HepG2 (cell line): Measurements from ENCODE around the gene KAT2A. TPM values are rescaled to one million over a fixed set of nuclear protein-coding genes. Genes with fewer than 3 reads are reported as not detected.

ENCODE experiments used
- ARNTL ChIP-seq: sonication (generic); formaldehyde crosslinking; IDR thresholded peaks from 2 replicates; pipeline ENCODE4 v1.4.0; 2020; ENCODE audit warnings: mild to moderate bottlenecking, missing genetic modification reagents
- GATAD1 ChIP-seq: IDR thresholded peaks from 2 replicates; pipeline ENCODE4 v1.6.1; 2016; ENCODE audit warnings: missing genetic modification reagents, missing compliant biosample characterization
- KDM4B ChIP-seq: sonication (generic); formaldehyde crosslinking; IDR thresholded peaks from 2 replicates; pipeline ENCODE4 v1.4.0; 2020; ENCODE audit warnings: missing genetic modification reagents
- MED8 ChIP-seq: sonication (generic); formaldehyde crosslinking; IDR thresholded peaks from 2 replicates; pipeline ENCODE4 v1.8.1; 2023; ENCODE audit warnings: mild to moderate bottlenecking, missing genetic modification reagents; ENCODE audit not compliant: insufficient replicate concordance
- MIER2 ChIP-seq: IDR thresholded peaks from 2 replicates; pipeline ENCODE4 v1.6.1; 2016; ENCODE audit warnings: missing biosample characterization, missing genetic modification reagents
- MZF1 ChIP-seq: sonication (generic); formaldehyde crosslinking; IDR thresholded peaks from 2 replicates; pipeline ENCODE4 v1.8.1; 2023; ENCODE audit warnings: mild to moderate bottlenecking, missing genetic modification reagents, borderline replicate concordance
- NCOA2 ChIP-seq: sonication (generic); formaldehyde crosslinking; IDR thresholded peaks from 2 replicates; pipeline ENCODE4 v1.8.0; 2022; ENCODE audit warnings: inconsistent platforms
- PLSCR1 ChIP-seq: sonication (generic); formaldehyde crosslinking; IDR thresholded peaks from 2 replicates; pipeline ENCODE4 v1.5.0; 2020; ENCODE audit warnings: missing genetic modification reagents, mild to moderate bottlenecking, borderline replicate concordance
- SP5 ChIP-seq: IDR thresholded peaks from 2 replicates; pipeline ENCODE4 v1.6.1; 2016; ENCODE audit warnings: low read depth, borderline replicate concordance
- TGIF2 ChIP-seq: IDR thresholded peaks from 2 replicates; pipeline ENCODE4 v1.6.1; 2016; ENCODE audit warnings: control low read depth, missing compliant biosample characterization
- YEATS2 ChIP-seq: sonication (generic); formaldehyde crosslinking; IDR thresholded peaks from 2 replicates; pipeline ENCODE4 v1.4.0; 2020; ENCODE audit warnings: missing genetic modification reagents, borderline replicate concordance
- ZBTB40 ChIP-seq, 2 experiments: fragments of 450-650 bp in 1 of 2; sonication (generic) in 1 of 2; formaldehyde crosslinking in 1 of 2; IDR thresholded peaks; 2 replicates each; pipeline versions ENCODE4 v1.6.1 to v1.8.0; 2016 to 2022; ENCODE audit warnings: antibody characterized with exemption in 1 of 2, mild to moderate bottlenecking in 1 of 2, missing genetic modification reagents in 1 of 2
- ZFY ChIP-seq: sonication (generic); formaldehyde crosslinking; IDR thresholded peaks from 2 replicates; pipeline ENCODE4 v1.4.0; 2020; ENCODE audit warnings: missing genetic modification reagents
- ZNF207 ChIP-seq: fragments of 450-650 bp; IDR thresholded peaks from 2 replicates; pipeline ENCODE4 v1.6.1; 2016; ENCODE audit warnings: antibody characterized with exemption, borderline replicate concordance
- ZNF235 ChIP-seq: sonication (generic); formaldehyde crosslinking; IDR thresholded peaks from 2 replicates; pipeline ENCODE4 v1.8.1; 2023; ENCODE audit warnings: mild to moderate bottlenecking, missing genetic modification reagents, borderline replicate concordance
- ZNF263 ChIP-seq: sonication (generic); formaldehyde crosslinking; IDR thresholded peaks from 2 replicates; pipeline ENCODE4 v1.4.0; 2020; ENCODE audit warnings: missing genetic modification reagents
- ZNF30 ChIP-seq: sonication (generic); formaldehyde crosslinking; IDR thresholded peaks from 2 replicates; pipeline ENCODE4 v1.5.0; 2020; ENCODE audit warnings: mild to moderate bottlenecking, missing genetic modification reagents
- ZNF740 ChIP-seq: sonication (generic); formaldehyde crosslinking; IDR thresholded peaks from 2 replicates; pipeline ENCODE4 v1.4.0; 2020; ENCODE audit warnings: missing genetic modification reagents
- ZSCAN21 ChIP-seq: sonication (generic); formaldehyde crosslinking; IDR thresholded peaks from 2 replicates; pipeline ENCODE4 v1.8.0; 2022; ENCODE audit warnings: mild to moderate bottlenecking, missing genetic modification reagents, moderate library complexity, borderline replicate concordance
- ZSCAN9 ChIP-seq: IDR thresholded peaks from 2 replicates; pipeline ENCODE4 v1.6.1; 2016; ENCODE audit warnings: borderline replicate concordance
- polyA plus RNA-seq, 8 experiments: library from polyadenylated mRNA; depleted of rRNA in 3 of 8; stranded (reverse) in 7 of 8; unstranded in 1 of 8; fragments of >200 nt; fragmentation: Illumina TruSeq in 4 of 8; extraction: Trizol in 4 of 8; gene quantifications; 2 replicates each; pipeline versions ENCODE4 v1.2.1 to v1.2.3, GENCODE V29; 2011 to 2016; ENCODE audit warnings: low read depth in 4 of 8, missing spikeins in 1 of 8, mixed read lengths in 1 of 8; ENCODE audit not compliant: insufficient read depth in 1 of 8
- total RNA-seq, 5 experiments: library from RNA; depleted of rRNA; stranded (reverse); fragments of >200 nt; fragmentation: Illumina TruSeq; extraction: Trizol; gene quantifications; 2 replicates each; pipeline ENCODE4 v1.2.3, GENCODE V29; 2016; ENCODE audit warnings: low read depth in 1 of 5

Gene KAT2A
- total and polyA plus RNA-seq, 2 of the 13 experiments (the other 11 are each of a cell fraction or from before 2014, with no cell fraction given) = 29.1 to 90.4 TPM

- TF ChIP-seq ZBTB40 (IDR thresholded peaks at IDR 0.05) (no peak), ZBTB40 (CRISPR knock-in tag; IDR thresholded peaks at IDR 0.05) (no peak), ZSCAN21 (CRISPR knock-in tag) (no peak), ZNF263 (CRISPR knock-in tag) (no peak), YEATS2 (CRISPR knock-in tag) (peak; percentile 44; the same call in 1 of the 2 replicates), MZF1 (no peak), ZNF30 (no peak), NCOA2 (peak; percentile 50; the same call in 1 of the 2 replicates), SP5 (CRISPR knock-in tag) (no peak), TGIF2 (CRISPR knock-in tag) (no peak), PLSCR1 (CRISPR knock-in tag) (no peak), KDM4B (CRISPR knock-in tag) (no peak), ZNF207 (no peak), MIER2 (CRISPR knock-in tag) (peak; percentile 79), ZNF235 (CRISPR knock-in tag) (no peak), MED8 (CRISPR knock-in tag) (no peak), ZSCAN9 (CRISPR knock-in tag) (peak; percentile 56; the same call in 1 of the 2 replicates), ARNTL (CRISPR knock-in tag) (peak; percentile 62), ZFY (CRISPR knock-in tag) (no peak), ZNF740 (no peak), GATAD1 (peak; percentile 66)
These were observed 14.8 kb upstream of the KAT2A start (continued) for GRCh38 chr17:42135664-42136653.
